HEK293 (cell line): ENCODE results near the gene PARP2.

Experiments used
- ATF2 ChIP-seq: fragments of 450-650 bp; formaldehyde crosslinking; IDR thresholded peaks from 2 replicates; pipeline ENCODE4 v1.5.1; 2016; ENCODE audit warnings: missing biosample characterization, missing genetic modification characterization, low read depth
- KLF16 ChIP-seq: fragments of 450-650 bp; formaldehyde crosslinking; IDR thresholded peaks from 2 replicates; pipeline ENCODE4 v1.5.1; 2017; ENCODE audit warnings: missing biosample characterization, missing genetic modification characterization
- SP7 ChIP-seq: fragments of 450-650 bp; formaldehyde crosslinking; IDR thresholded peaks from 2 replicates; pipeline ENCODE4 v1.5.1; 2016; ENCODE audit warnings: missing biosample characterization, missing genetic modification characterization
- YY1 ChIP-seq: fragments of 450-650 bp; formaldehyde crosslinking; IDR thresholded peaks from 2 replicates; pipeline ENCODE4 v1.5.1; 2018; ENCODE audit warnings: missing biosample characterization, missing genetic modification characterization
- ZNF23 ChIP-seq: fragments of 450-650 bp; formaldehyde crosslinking; IDR thresholded peaks from 2 replicates; pipeline ENCODE4 v1.5.1; 2016; ENCODE audit warnings: missing biosample characterization, missing genetic modification characterization, borderline replicate concordance
- ZNF239 ChIP-seq: fragments of 450-650 bp; formaldehyde crosslinking; IDR thresholded peaks from 2 replicates; pipeline ENCODE4 v1.5.1; 2016; ENCODE audit warnings: missing biosample characterization, missing genetic modification characterization
- ZNF350 ChIP-seq: fragments of 450-650 bp; formaldehyde crosslinking; IDR thresholded peaks from 2 replicates; pipeline ENCODE4 v1.5.0; 2017; ENCODE audit warnings: missing biosample characterization, mild to moderate bottlenecking, missing genetic modification characterization
- ZNF585B ChIP-seq: fragments of 450-650 bp; formaldehyde crosslinking; IDR thresholded peaks from 2 replicates; pipeline ENCODE4 v1.5.1; 2016; ENCODE audit warnings: missing biosample characterization, missing genetic modification characterization
- ZNF629 ChIP-seq: fragments of 450-650 bp; formaldehyde crosslinking; IDR thresholded peaks from 2 replicates; pipeline ENCODE4 v1.5.1; 2017; ENCODE audit warnings: missing biosample characterization, missing genetic modification characterization
- ZNF777 ChIP-seq: fragments of 450-650 bp; formaldehyde crosslinking; IDR thresholded peaks from 2 replicates; pipeline ENCODE4 v1.5.1; 2017; ENCODE audit warnings: missing biosample characterization, missing genetic modification characterization, borderline replicate concordance
- TF ChIP-seq, protein P1 (sequence below): fragments of 450-650 bp; formaldehyde crosslinking; IDR thresholded peaks from 2 replicates; pipeline ENCODE4 v1.5.1; 2016; ENCODE audit warnings: missing biosample characterization, missing genetic modification characterization
- TF ChIP-seq, protein P2 (sequence below): fragments of 450-650 bp; formaldehyde crosslinking; IDR thresholded peaks from 2 replicates; pipeline ENCODE4 v1.5.1; 2016; ENCODE audit warnings: missing biosample characterization, missing genetic modification characterization, borderline replicate concordance

- TF ChIP-seq, protein P1, sequence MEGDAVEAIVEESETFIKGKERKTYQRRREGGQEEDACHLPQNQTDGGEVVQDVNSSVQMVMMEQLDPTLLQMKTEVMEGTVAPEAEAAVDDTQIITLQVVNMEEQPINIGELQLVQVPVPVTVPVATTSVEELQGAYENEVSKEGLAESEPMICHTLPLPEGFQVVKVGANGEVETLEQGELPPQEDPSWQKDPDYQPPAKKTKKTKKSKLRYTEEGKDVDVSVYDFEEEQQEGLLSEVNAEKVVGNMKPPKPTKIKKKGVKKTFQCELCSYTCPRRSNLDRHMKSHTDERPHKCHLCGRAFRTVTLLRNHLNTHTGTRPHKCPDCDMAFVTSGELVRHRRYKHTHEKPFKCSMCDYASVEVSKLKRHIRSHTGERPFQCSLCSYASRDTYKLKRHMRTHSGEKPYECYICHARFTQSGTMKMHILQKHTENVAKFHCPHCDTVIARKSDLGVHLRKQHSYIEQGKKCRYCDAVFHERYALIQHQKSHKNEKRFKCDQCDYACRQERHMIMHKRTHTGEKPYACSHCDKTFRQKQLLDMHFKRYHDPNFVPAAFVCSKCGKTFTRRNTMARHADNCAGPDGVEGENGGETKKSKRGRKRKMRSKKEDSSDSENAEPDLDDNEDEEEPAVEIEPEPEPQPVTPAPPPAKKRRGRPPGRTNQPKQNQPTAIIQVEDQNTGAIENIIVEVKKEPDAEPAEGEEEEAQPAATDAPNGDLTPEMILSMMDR (tag by site-specific recombination): no peak
- TF ChIP-seq ZNF350 (tag by site-specific recombination): no peak
- no peak for TF ChIP-seq ZNF777 (tag by site-specific recombination)
- no peak for TF ChIP-seq SP7 (tag by site-specific recombination)
- TF ChIP-seq ZNF585B (tag by site-specific recombination): no peak
- TF ChIP-seq ZNF23: no peak
- TF ChIP-seq, protein P2, sequence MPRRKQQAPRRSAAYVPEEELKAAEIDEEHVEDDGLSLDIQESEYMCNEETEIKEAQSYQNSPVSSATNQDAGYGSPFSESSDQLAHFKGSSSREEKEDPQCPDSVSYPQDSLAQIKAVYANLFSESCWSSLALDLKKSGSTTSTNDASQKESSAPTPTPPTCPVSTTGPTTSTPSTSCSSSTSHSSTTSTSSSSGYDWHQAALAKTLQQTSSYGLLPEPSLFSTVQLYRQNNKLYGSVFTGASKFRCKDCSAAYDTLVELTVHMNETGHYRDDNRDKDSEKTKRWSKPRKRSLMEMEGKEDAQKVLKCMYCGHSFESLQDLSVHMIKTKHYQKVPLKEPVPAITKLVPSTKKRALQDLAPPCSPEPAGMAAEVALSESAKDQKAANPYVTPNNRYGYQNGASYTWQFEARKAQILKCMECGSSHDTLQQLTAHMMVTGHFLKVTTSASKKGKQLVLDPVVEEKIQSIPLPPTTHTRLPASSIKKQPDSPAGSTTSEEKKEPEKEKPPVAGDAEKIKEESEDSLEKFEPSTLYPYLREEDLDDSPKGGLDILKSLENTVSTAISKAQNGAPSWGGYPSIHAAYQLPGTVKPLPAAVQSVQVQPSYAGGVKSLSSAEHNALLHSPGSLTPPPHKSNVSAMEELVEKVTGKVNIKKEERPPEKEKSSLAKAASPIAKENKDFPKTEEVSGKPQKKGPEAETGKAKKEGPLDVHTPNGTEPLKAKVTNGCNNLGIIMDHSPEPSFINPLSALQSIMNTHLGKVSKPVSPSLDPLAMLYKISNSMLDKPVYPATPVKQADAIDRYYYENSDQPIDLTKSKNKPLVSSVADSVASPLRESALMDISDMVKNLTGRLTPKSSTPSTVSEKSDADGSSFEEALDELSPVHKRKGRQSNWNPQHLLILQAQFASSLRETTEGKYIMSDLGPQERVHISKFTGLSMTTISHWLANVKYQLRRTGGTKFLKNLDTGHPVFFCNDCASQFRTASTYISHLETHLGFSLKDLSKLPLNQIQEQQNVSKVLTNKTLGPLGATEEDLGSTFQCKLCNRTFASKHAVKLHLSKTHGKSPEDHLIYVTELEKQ (tag by site-specific recombination): no peak
- TF ChIP-seq YY1 (tag by site-specific recombination): no peak
- no peak for TF ChIP-seq KLF16 (tag by site-specific recombination)
- TF ChIP-seq ZNF629 (tag by site-specific recombination): no peak
- TF ChIP-seq ATF2 (tag by site-specific recombination): no peak
- TF ChIP-seq ZNF239 (tag by site-specific recombination): no peak
Observed at GRCh38 chr14:20379743-20380142, 36.3 kb downstream of the PARP2 start.
